ENCODE measurements around the gene TTYH1.

GRCh38 chr19:54429545-54430227 is 14.4 kb downstream of the TTYH1 start:
- no peak for TF ChIP-seq ZNF274 (IDR thresholded peaks at IDR 0.05; ENCODE audit: low read depth, low read length)
- no peak for TF ChIP-seq YY1 (IDR thresholded peaks at IDR 0.05; ENCODE audit: insufficient read depth, insufficient read length)
